HCT116 (cell line): Measurements from ENCODE around the gene KRT85. TPM values are rescaled to one million over a fixed set of nuclear protein-coding genes. Genes with fewer than 3 reads are reported as not detected.
A peak's percentile ranks its signal among the peaks of the same experiment; 100 is the strongest.

Experiments
- ATAC-seq: fragments of 200-7000 bp; cut with Tn5 transposase; 2 replicates; pipeline ENCODE4 v1.9.1; 2020; ENCODE audit warnings: mild to moderate bottlenecking, moderate library complexity
- BruUV-seq: library from RNA; stranded (reverse); fragments of 400-500 nt; replicated peaks from 2 replicates; lab custom pipeline; 2021; lab: Mats Ljungman, UMichigan
- CTCF ChIA-PET: fragments of 300-600 bp; sonication (Branson Sonifier 250); formaldehyde crosslinking; loops from one replicate; lab custom pipeline; 2021; ENCODE audit warnings: antibody characterized with exemption; lab: Charles Lee
- POLR2A ChIA-PET: fragments of 300-600, 350-600 bp; sonication (Branson Sonifier 250); formaldehyde crosslinking; loops from one replicate; lab custom pipeline; 2021; ENCODE audit warnings: antibody characterized with exemption; lab: Charles Lee
- RAD21 ChIA-PET, 2 experiments: fragments of 300-600 bp; sonication (Branson Sonifier 250); formaldehyde crosslinking; loops; one replicate each; lab custom pipeline; 2023; ENCODE audit warnings: low total read pairs in 2 of 2; ENCODE audit not compliant: uncharacterized antibody in 2 of 2, unreplicated experiment in 2 of 2, low non-redundant PET in 1 of 2; lab: Charles Lee
- DNase-seq: peaks from one replicate; pipeline ENCODE4 v3.0.0-alpha.2; 2010; ENCODE audit warnings: low read depth, low spot score
- H2AFZ ChIP-seq: fragments of 200-600 bp; shearing (Covaris generic), sonication (generic); 2 replicates; pipeline ENCODE4 v1.6.1; 2017; ENCODE audit warnings: low read depth, mixed run types, mixed read lengths, antibody characterized with exemption, low read length; ENCODE audit not compliant: poor library complexity, severe bottlenecking
- H3K27ac ChIP-seq: 2 replicates; pipeline ENCODE4 v1.5.1; 2012; ENCODE audit warnings: low read depth, low read length
- H3K27me3 ChIP-seq: fragments of 200-600 bp; sonication (generic); 2 replicates; pipeline ENCODE4 v1.6.1; 2016; ENCODE audit warnings: mixed run types, low read length, mixed read lengths; ENCODE audit not compliant: insufficient read depth
- H3K36me3 ChIP-seq, 2 experiments: fragments of 200-500 bp in 1 of 2; fragments of 200-600 bp in 1 of 2; sonication (Bioruptor generic) in 1 of 2; sonication (generic) in 1 of 2; 2 replicates each; pipeline versions ENCODE4 v1.5.1 to v1.6.1; 2014 to 2016; ENCODE audit warnings: low read length in 2 of 2, inconsistent platforms in 1 of 2, mixed read lengths in 1 of 2, mixed run types in 1 of 2; ENCODE audit not compliant: insufficient read depth in 2 of 2, control insufficient read depth in 1 of 2
- H3K4me1 ChIP-seq, 2 experiments: fragments of 200-600 bp in 1 of 2; sonication (generic) in 1 of 2; 2 replicates each; pipeline versions ENCODE4 v1.5.1 to v1.6.1; 2012 to 2017; ENCODE audit warnings: low read length in 2 of 2, inconsistent platforms in 1 of 2, mild to moderate bottlenecking in 1 of 2, mixed read lengths in 1 of 2, mixed run types in 1 of 2, moderate library complexity in 1 of 2; ENCODE audit not compliant: insufficient read depth in 2 of 2, control insufficient read depth in 1 of 2
- H3K4me2 ChIP-seq: fragments of 200-600 bp; sonication (generic); 2 replicates; pipeline ENCODE4 v1.6.1; 2017; ENCODE audit warnings: mixed run types, low read length, mixed read lengths
- H3K4me3 ChIP-seq, 2 experiments: fragments of 200-600 bp in 1 of 2; sonication (generic) in 1 of 2; replicated peaks in 1 of 2; 2 replicates each; pipeline ENCODE4 v1.5.1; 2011 to 2016; ENCODE audit warnings: low read length in 2 of 2, control low read depth in 1 of 2, low read depth in 1 of 2, mild to moderate bottlenecking in 1 of 2, mixed read lengths in 1 of 2, mixed run types in 1 of 2
- H3K79me2 ChIP-seq: fragments of 200-600 bp; sonication (generic); 2 replicates; pipeline ENCODE4 v1.6.1; 2017; ENCODE audit warnings: mild to moderate bottlenecking, mixed run types, low read length, moderate library complexity, mixed read lengths; ENCODE audit not compliant: insufficient read depth
- H3K9ac ChIP-seq: fragments of 200-600 bp; sonication (generic); 2 replicates; pipeline ENCODE4 v1.6.1; 2016; ENCODE audit warnings: low read length, mixed read lengths
- H3K9me2 ChIP-seq: fragments of 200-600 bp; sonication (generic), shearing (Covaris generic); 2 replicates; pipeline ENCODE4 v1.6.1; 2017; ENCODE audit warnings: mixed run types, mild to moderate bottlenecking, moderate library complexity; ENCODE audit not compliant: insufficient read depth
- H3K9me3 ChIP-seq, 2 experiments: fragments of 200-500 bp in 1 of 2; fragments of 200-600 bp in 1 of 2; sonication (Bioruptor generic) in 1 of 2; sonication (generic) in 1 of 2; 2 replicates each; pipeline ENCODE4 v1.6.1; 2014 to 2017; ENCODE audit warnings: low read length in 2 of 2, mixed read lengths in 2 of 2, inconsistent platforms in 1 of 2, low read depth in 1 of 2, mild to moderate bottlenecking in 1 of 2, mixed run types in 1 of 2, moderate library complexity in 1 of 2; ENCODE audit not compliant: control insufficient read depth in 1 of 2, insufficient read depth in 1 of 2
- H4K20me1 ChIP-seq: fragments of 200-600 bp; sonication (generic), shearing (Covaris generic); 2 replicates; pipeline ENCODE4 v1.6.1; 2017; ENCODE audit warnings: mixed run types, mild to moderate bottlenecking, moderate library complexity; ENCODE audit not compliant: insufficient read depth
- CEBPB ChIP-seq: IDR thresholded peaks from 2 replicates; pipeline ENCODE4 v1.6.1; 2012; ENCODE audit warnings: low read depth
- CTCF ChIP-seq, 3 experiments: fragments of 200-600 bp in 1 of 3; sonication (generic) in 1 of 3; IDR thresholded peaks in 2 of 3; conservative IDR thresholded peaks in 1 of 3; 2 replicates each; pipeline ENCODE4 v1.5.1; 2012 to 2017; ENCODE audit warnings: low read depth in 2 of 3, low read length in 2 of 3, antibody characterized with exemption in 1 of 3, borderline replicate concordance in 1 of 3, control low read depth in 1 of 3, mild to moderate bottlenecking in 1 of 3, mixed read lengths in 1 of 3, mixed run types in 1 of 3, moderate library complexity in 1 of 3; ENCODE audit not compliant: insufficient read depth in 1 of 3
- EGR1 ChIP-seq: IDR thresholded peaks from 2 replicates; pipeline ENCODE4 v1.6.1; 2012; ENCODE audit warnings: low read depth
- ELF1 ChIP-seq: IDR thresholded peaks from 2 replicates; pipeline ENCODE4 v1.6.1; 2012; ENCODE audit warnings: low read depth, borderline replicate concordance
- EZH2 ChIP-seq: fragments of 200-600 bp; sonication (generic); IDR thresholded peaks from 2 replicates; pipeline ENCODE4 v1.6.1; 2017; ENCODE audit warnings: antibody characterized with exemption, mixed run types
- EZH2phosphoT487 ChIP-seq: fragments of 200-600 bp; IDR thresholded peaks from 2 replicates; pipeline ENCODE4 v1.6.1; 2018; ENCODE audit warnings: antibody characterized with exemption, borderline replicate concordance
- JUND ChIP-seq: IDR thresholded peaks from 2 replicates; pipeline ENCODE4 v1.6.1; 2012
- MAX ChIP-seq: IDR thresholded peaks from 2 replicates; pipeline ENCODE4 v1.6.1; 2012
- POLR2A ChIP-seq: IDR thresholded peaks from 2 replicates; pipeline ENCODE4 v1.7.0; 2011; ENCODE audit warnings: borderline replicate concordance; ENCODE audit not compliant: insufficient read depth, insufficient read length; ENCODE audit errors: extremely low read depth
- POLR2AphosphoS5 ChIP-seq: IDR thresholded peaks from 2 replicates; pipeline ENCODE4 v1.6.1; 2011; ENCODE audit warnings: mild to moderate bottlenecking, low read depth, low read length, moderate library complexity
- REST ChIP-seq: IDR thresholded peaks from 2 replicates; pipeline ENCODE4 v1.6.1; 2012; ENCODE audit warnings: low read depth
- SIN3A ChIP-seq: IDR thresholded peaks from 2 replicates; pipeline ENCODE4 v1.6.1; 2012; ENCODE audit warnings: low read depth
- SP1 ChIP-seq: IDR thresholded peaks from 2 replicates; pipeline ENCODE4 v1.6.1; 2012; ENCODE audit warnings: low read depth
- SRF ChIP-seq: IDR thresholded peaks from 2 replicates; pipeline ENCODE4 v1.6.1; 2012; ENCODE audit warnings: low read depth
- YY1 ChIP-seq: IDR thresholded peaks from 2 replicates; pipeline ENCODE4 v1.6.1; 2011; ENCODE audit warnings: low read length, low read depth, moderate library complexity, mild to moderate bottlenecking; ENCODE audit not compliant: insufficient replicate concordance; ENCODE audit errors: extremely low read depth
- ZBTB33 ChIP-seq: IDR thresholded peaks from 2 replicates; pipeline ENCODE4 v1.6.1; 2011; ENCODE audit warnings: mild to moderate bottlenecking, low read length, moderate library complexity; ENCODE audit not compliant: insufficient replicate concordance; ENCODE audit errors: extremely low read depth
- ZFX ChIP-seq: fragments of 450-650 bp; IDR thresholded peaks from 2 replicates; pipeline ENCODE4 v1.6.1; 2017
- ZNF274 ChIP-seq: fragments of 200-500 bp; sonication (Bioruptor generic); IDR thresholded peaks from 2 replicates; pipeline ENCODE4 v1.6.1; 2014; ENCODE audit warnings: mild to moderate bottlenecking, low read depth, low read length, inconsistent platforms
- intact Hi-C: fragments of 100-400 bp; cut with micrococcal nuclease; formaldehyde crosslinking; loops from 2 replicates; pipeline ENCODE4 v1.10.0; 2022
- total RNA-seq: library from RNA; stranded (reverse); gene quantifications from one replicate; pipeline ENCODE4 v1.2.1, GENCODE V29; 2021; ENCODE audit not compliant: unreplicated experiment

KRT85 gene
- total RNA-seq, 1 experiment from 2014 or later: not detected

- Histone ChIP-seq H3K4me2 (no peak overlapping the region), H3K9ac (no peak overlapping the region), H3K9me2 (no peaks in the 10 kb centered on the region), H3K36me3 (no peaks in the 10 kb centered on the region), H3K4me1 (peaks cover 0 to 2% of the 10 kb centered on the region in 2 experiments; a peak in 1 of 4 replicates), H3K79me2 (no peaks in the 10 kb centered on the region), H4K20me1 (no peaks in the 10 kb centered on the region), H3K27me3 (no peaks in the 10 kb centered on the region), H2AFZ (no peak overlapping the region), H3K4me3 (no peak overlapping the region), H3K9me3 (peaks cover 0 to 10% of the 10 kb centered on the region in 2 experiments; a peak in 1 of 4 replicates), H3K27ac (no peak overlapping the region)
- RAD21 ChIA-PET: interaction anchor here (0.8 to 2.0 kb wide), 9 partner anchors 216 to 508 kb away, joined by 3 to 14 read pairs (median 5); no protein-coding TSS in a partner anchor
- CTCF ChIA-PET: interaction anchor here (0.6 to 4.0 kb wide), 35 partner anchors 8 to 614 kb away, joined by 3 to 57 read pairs (median 5); partner anchors contain the start of gene KRT84
- intact Hi-C loops: loop anchor here (1.0 to 5.0 kb wide), 4 partner anchors 216 to 608 kb away; no protein-coding TSS in a partner anchor
- POLR2A ChIA-PET: interaction anchor here (0.8 to 1.2 kb wide), 3 partner anchors 225 to 502 kb away, joined by 3 to 5 read pairs (median 3); no protein-coding TSS in a partner anchor
- no TSS peak for BruUV-seq
- ATAC-seq (peak; percentile 96), DNase-seq (peak; percentile 79)
- TF ChIP-seq ZNF274: no peak
- no peak for TF ChIP-seq SRF
- TF ChIP-seq YY1: peak; percentile 69
- no peak; the same call in 1 of the 2 replicates for TF ChIP-seq MAX
- TF ChIP-seq CEBPB: peak; percentile 72
- no peak for TF ChIP-seq EZH2
- TF ChIP-seq POLR2A: no peak
- TF ChIP-seq JUND: no peak
- TF ChIP-seq ZFX: no peak
- TF ChIP-seq POLR2AphosphoS5: no peak
- no peak for TF ChIP-seq SIN3A
- TF ChIP-seq EGR1: no peak
- TF ChIP-seq REST: no peak
- TF ChIP-seq ZBTB33: no peak
- TF ChIP-seq EZH2phosphoT487: no peak
- no peak for TF ChIP-seq SP1
- no peak for TF ChIP-seq ELF1
- TF ChIP-seq CTCF (IDR thresholded peaks at IDR 0.05 in 2 of 3, conservative IDR thresholded peaks at IDR 0.05 in 1 of 3; ENCODE audit: borderline replicate concordance in 1 of 3, insufficient read depth in 1 of 3, low read depth in 2 of 3, low read length in 2 of 3): peak; percentile 82 to 97 (median 84)
These were observed 5.2 kb upstream of the KRT85 start for GRCh38 chr12:52372216-52373154.
